ENCODE results near the gene UBA5.
"Not testable (repeated sequence)": the region's sequence is repeated elsewhere in the genome, so short reads cannot be mapped to it uniquely, and the experiment has no call there.

The UBA5 gene

GRCh38 chr3:132629928-132630327, 30.2 kb upstream of the UBA5 start:
- Histone ChIP-seq H3K4me3 (ENCODE audit: low read depth, low read length) (no peak overlapping the region), H3K9me3 (ENCODE audit: control insufficient read depth, insufficient read depth, low read depth, low read length) (no peaks in the 10 kb centered on the region), H3K36me3 (ENCODE audit: control insufficient read depth, insufficient read depth, low read length) (peaks cover 25% of the 10 kb centered on the region), H3K27me3 (ENCODE audit: control insufficient read depth, insufficient read depth, low read length) (no peaks in the 10 kb centered on the region), H3K27ac (ENCODE audit: low read depth, low read length) (no peak overlapping the region), H3K9ac (ENCODE audit: low read length) (no peak overlapping the region), H3K4me1 (ENCODE audit: control insufficient read depth, insufficient read depth, low read length) (peaks cover 13% of the 10 kb centered on the region)

- H3K27me3 ChIP-seq (ENCODE audit: control insufficient read depth, insufficient read depth, low read length), result no peaks in the 10 kb centered on the region
- peaks cover 13% of the 10 kb centered on the region for H3K4me1 ChIP-seq (ENCODE audit: control insufficient read depth, insufficient read depth, low read length)
- no peak overlapping the region for H3K4me3 ChIP-seq (ENCODE audit: low read depth, low read length)
- H3K27ac ChIP-seq (ENCODE audit: low read depth, low read length), result no peak overlapping the region
- no peaks in the 10 kb centered on the region for H3K9me3 ChIP-seq (ENCODE audit: control insufficient read depth, insufficient read depth, low read depth, low read length)
- H3K9ac ChIP-seq (ENCODE audit: low read length), result no peak overlapping the region
- H3K36me3 ChIP-seq (ENCODE audit: control insufficient read depth, insufficient read depth, low read length), result peaks cover 25% of the 10 kb centered on the region
Observed at GRCh38 chr3:132630612-132631011, 29.5 kb upstream of the UBA5 start.

- Histone ChIP-seq H3K4me3 (ENCODE audit: low read depth, low read length) (no peak overlapping the region), H3K27ac (ENCODE audit: low read depth, low read length) (no peak overlapping the region), H3K27me3 (ENCODE audit: control insufficient read depth, insufficient read depth, low read length) (no peaks in the 10 kb centered on the region), H3K9me3 (ENCODE audit: control insufficient read depth, insufficient read depth, low read depth, low read length) (no peaks in the 10 kb centered on the region), H3K9ac (ENCODE audit: low read length) (no peak overlapping the region), H3K4me1 (ENCODE audit: control insufficient read depth, insufficient read depth, low read length) (no peaks in the 10 kb centered on the region), H3K36me3 (ENCODE audit: control insufficient read depth, insufficient read depth, low read length) (peaks cover 16% of the 10 kb centered on the region)
Observed at GRCh38 chr3:132635052-132635451, 25.1 kb upstream of the UBA5 start.

GRCh38 chr3:132637590-132637989, 22.5 kb upstream of the UBA5 start:
- H3K27ac ChIP-seq (ENCODE audit: low read depth, low read length), result no peak overlapping the region
- H3K9ac ChIP-seq (ENCODE audit: low read length), result no peak overlapping the region
- no peak overlapping the region for H3K4me3 ChIP-seq (ENCODE audit: low read depth, low read length)
- H3K9me3 ChIP-seq (ENCODE audit: control insufficient read depth, insufficient read depth, low read depth, low read length), result no peaks in the 10 kb centered on the region
- H3K27me3 ChIP-seq (ENCODE audit: control insufficient read depth, insufficient read depth, low read length), result no peaks in the 10 kb centered on the region
- H3K36me3 ChIP-seq (ENCODE audit: control insufficient read depth, insufficient read depth, low read length), result peaks cover 21% of the 10 kb centered on the region
- no peaks in the 10 kb centered on the region for H3K4me1 ChIP-seq (ENCODE audit: control insufficient read depth, insufficient read depth, low read length)

GRCh38 chr3:132638706-132639105, 21.4 kb upstream of the UBA5 start:
- Histone ChIP-seq H3K27ac (ENCODE audit: low read depth, low read length) (no peak overlapping the region), H3K4me3 (ENCODE audit: low read depth, low read length) (no peak overlapping the region), H3K9me3 (ENCODE audit: control insufficient read depth, insufficient read depth, low read depth, low read length) (no peaks in the 10 kb centered on the region), H3K9ac (ENCODE audit: low read length) (no peak overlapping the region), H3K4me1 (ENCODE audit: control insufficient read depth, insufficient read depth, low read length) (no peaks in the 10 kb centered on the region), H3K27me3 (ENCODE audit: control insufficient read depth, insufficient read depth, low read length) (no peaks in the 10 kb centered on the region), H3K36me3 (ENCODE audit: control insufficient read depth, insufficient read depth, low read length) (peaks cover 21% of the 10 kb centered on the region)

- not testable (repeated sequence) for H3K4me3 ChIP-seq (ENCODE audit: low read depth, low read length); H3K9me3 ChIP-seq (ENCODE audit: control insufficient read depth, insufficient read depth, low read depth, low read length); H3K27ac ChIP-seq (ENCODE audit: low read depth, low read length); H3K27me3 ChIP-seq (ENCODE audit: control insufficient read depth, insufficient read depth, low read length); H3K4me1 ChIP-seq (ENCODE audit: control insufficient read depth, insufficient read depth, low read length); H3K9ac ChIP-seq (ENCODE audit: low read length)
- peaks cover 21% of the 10 kb centered on the region for H3K36me3 ChIP-seq (ENCODE audit: control insufficient read depth, insufficient read depth, low read length)
Observed at GRCh38 chr3:132641427-132641826, 18.7 kb upstream of the UBA5 start.

- Histone ChIP-seq H3K9me3 (ENCODE audit: control insufficient read depth, insufficient read depth, low read depth, low read length) (no peaks in the 10 kb centered on the region), H3K27ac (ENCODE audit: low read depth, low read length) (no peak overlapping the region), H3K36me3 (ENCODE audit: control insufficient read depth, insufficient read depth, low read length) (peaks cover 21% of the 10 kb centered on the region), H3K27me3 (ENCODE audit: control insufficient read depth, insufficient read depth, low read length) (no peaks in the 10 kb centered on the region), H3K4me3 (ENCODE audit: low read depth, low read length) (no peak overlapping the region), H3K4me1 (ENCODE audit: control insufficient read depth, insufficient read depth, low read length) (no peaks in the 10 kb centered on the region), H3K9ac (ENCODE audit: low read length) (no peak overlapping the region)
Observed at GRCh38 chr3:132641837-132642538, 18.1 kb upstream of the UBA5 start.

- Histone ChIP-seq H3K36me3 (ENCODE audit: control insufficient read depth, insufficient read depth, low read length) (peaks cover 21% of the 10 kb centered on the region), H3K4me3 (ENCODE audit: low read depth, low read length) (no peak overlapping the region), H3K27ac (ENCODE audit: low read depth, low read length) (no peak overlapping the region)
Observed at GRCh38 chr3:132642539-132642847, 17.6 kb upstream of the UBA5 start.

GRCh38 chr3:132643366-132643765, 16.8 kb upstream of the UBA5 start:
- Histone ChIP-seq H3K36me3 (ENCODE audit: control insufficient read depth, insufficient read depth, low read length) (peaks cover 13% of the 10 kb centered on the region; the same call in 1 of the 2 replicates), H3K4me1 (ENCODE audit: control insufficient read depth, insufficient read depth, low read length) (no peaks in the 10 kb centered on the region), H3K4me3 (ENCODE audit: low read depth, low read length) (no peak overlapping the region), H3K27me3 (ENCODE audit: control insufficient read depth, insufficient read depth, low read length) (no peaks in the 10 kb centered on the region), H3K9ac (ENCODE audit: low read length) (no peak overlapping the region), H3K9me3 (ENCODE audit: control insufficient read depth, insufficient read depth, low read depth, low read length) (no peaks in the 10 kb centered on the region), H3K27ac (ENCODE audit: low read depth, low read length) (no peak overlapping the region)

More at GRCh38 chr3:132642539-132642847, 17.6 kb upstream of the UBA5 start:
- Histone ChIP-seq H3K9me3 (ENCODE audit: control insufficient read depth, insufficient read depth, low read depth, low read length) (no peaks in the 10 kb centered on the region), H3K9ac (ENCODE audit: low read length) (no peak overlapping the region), H3K4me1 (ENCODE audit: control insufficient read depth, insufficient read depth, low read length) (no peaks in the 10 kb centered on the region), H3K27me3 (ENCODE audit: control insufficient read depth, insufficient read depth, low read length) (no peaks in the 10 kb centered on the region)

- Histone ChIP-seq H3K27ac (ENCODE audit: low read depth, low read length) (no peak overlapping the region), H3K27me3 (ENCODE audit: control insufficient read depth, insufficient read depth, low read length) (no peaks in the 10 kb centered on the region), H3K4me1 (ENCODE audit: control insufficient read depth, insufficient read depth, low read length) (no peaks in the 10 kb centered on the region), H3K4me3 (ENCODE audit: low read depth, low read length) (no peak overlapping the region), H3K9me3 (ENCODE audit: control insufficient read depth, insufficient read depth, low read depth, low read length) (no peaks in the 10 kb centered on the region), H3K36me3 (ENCODE audit: control insufficient read depth, insufficient read depth, low read length) (0 out of 2 replicates have a peak, but pooled peaks cover 5% of the 10 kb centered on the region), H3K9ac (ENCODE audit: low read length) (no peak overlapping the region)
Observed at GRCh38 chr3:132645058-132645457, 15.1 kb upstream of the UBA5 start.

- no peaks in the 10 kb centered on the region for H3K9me3 ChIP-seq (ENCODE audit: control insufficient read depth, insufficient read depth, low read depth, low read length)
- no peaks in the 10 kb centered on the region for H3K36me3 ChIP-seq (ENCODE audit: control insufficient read depth, insufficient read depth, low read length)
- H3K9ac ChIP-seq (ENCODE audit: low read length), result no peak overlapping the region
- no peak overlapping the region for H3K27ac ChIP-seq (ENCODE audit: low read depth, low read length)
- H3K27me3 ChIP-seq (ENCODE audit: control insufficient read depth, insufficient read depth, low read length), result no peaks in the 10 kb centered on the region
- H3K4me3 ChIP-seq (ENCODE audit: low read depth, low read length), result no peak overlapping the region
- H3K4me1 ChIP-seq (ENCODE audit: control insufficient read depth, insufficient read depth, low read length), result no peaks in the 10 kb centered on the region
Observed at GRCh38 chr3:132650153-132650552, 10.0 kb upstream of the UBA5 start.
